CD14-positive monocyte (primary cell): ENCODE data around the gene TNNI3. TPM values are rescaled to one million over a fixed set of nuclear protein-coding genes. Genes with fewer than 3 reads are reported as not detected.

Experiments
- DNase-seq, 3 donors: peaks; one replicate each; pipeline ENCODE4 v3.0.0-alpha.2; 2011 to 2022
- H2AFZ ChIP-seq: 2 replicates; pipeline ENCODE4 v1.6.0; 2012; ENCODE audit warnings: mild to moderate bottlenecking, low read depth, low read length, inconsistent platforms; ENCODE audit not compliant: insufficient read depth, poor library complexity, severe bottlenecking
- H3K27ac ChIP-seq, 2 donors: 1 replicate in 1 of 2; 2 replicates in 1 of 2; pipeline ENCODE4 v1.5.1; 2012 to 2013; ENCODE audit warnings: low read length in 2 of 2, control low read depth in 1 of 2, inconsistent platforms in 1 of 2, low read depth in 1 of 2, mild to moderate bottlenecking in 1 of 2
- H3K27me3 ChIP-seq, 2 donors: one replicate each; pipeline versions ENCODE4 v1.6.0 to v1.6.1; 2011 to 2013; ENCODE audit warnings: low read length in 2 of 2; ENCODE audit not compliant: control insufficient read depth in 2 of 2, insufficient read depth in 2 of 2
- H3K36me3 ChIP-seq, 2 donors: replicated peaks in 1 of 2; 1 replicate in 1 of 2; 2 replicates in 1 of 2; pipeline versions ENCODE4 v1.5.1 to v1.6.1; 2012 to 2013; ENCODE audit warnings: low read length in 2 of 2, control low read depth in 1 of 2, inconsistent platforms in 1 of 2, mild to moderate bottlenecking in 1 of 2; ENCODE audit not compliant: insufficient read depth in 2 of 2, control insufficient read depth in 1 of 2
- H3K4me1 ChIP-seq, 2 donors: 1 replicate in 1 of 2; 2 replicates in 1 of 2; pipeline versions ENCODE4 v1.5.1 to v1.6.1; 2012 to 2013; ENCODE audit warnings: low read length in 2 of 2, control low read depth in 1 of 2, inconsistent platforms in 1 of 2, mild to moderate bottlenecking in 1 of 2, moderate library complexity in 1 of 2; ENCODE audit not compliant: insufficient read depth in 2 of 2, control insufficient read depth in 1 of 2
- H3K4me2 ChIP-seq: replicated peaks from 2 replicates; pipeline ENCODE3; 2012; ENCODE audit warnings: low read length, moderate library complexity, mild to moderate bottlenecking; ENCODE audit not compliant: poor library complexity, severe bottlenecking; ENCODE audit errors: extremely low read depth
- H3K4me3 ChIP-seq, 3 experiments: fragments of 200-600 bp in 1 of 3; sonication (generic) in 1 of 3; replicated peaks in 1 of 3; 1 replicate in 2 of 3; 2 replicates in 1 of 3; pipeline ENCODE4 v1.5.1; 2011 to 2013; ENCODE audit warnings: low read length in 3 of 3, mild to moderate bottlenecking in 3 of 3, control low read depth in 2 of 3, low read depth in 2 of 3, inconsistent platforms in 1 of 3, moderate library complexity in 1 of 3
- H3K79me2 ChIP-seq: 2 replicates; pipeline ENCODE4 v1.6.0; 2012; ENCODE audit warnings: mild to moderate bottlenecking, control low read depth, inconsistent platforms, low read length, moderate library complexity; ENCODE audit not compliant: insufficient read depth
- H3K9ac ChIP-seq: 2 replicates; pipeline ENCODE4 v1.6.0; 2017; ENCODE audit warnings: low read length, mild to moderate bottlenecking; ENCODE audit not compliant: insufficient read depth, poor library complexity, severe bottlenecking
- H3K9me3 ChIP-seq, 2 donors: replicated peaks in 1 of 2; 1 replicate in 1 of 2; 2 replicates in 1 of 2; pipeline versions ENCODE4 v1.5.1 to v1.6.1; 2012 to 2013; ENCODE audit warnings: low read length in 2 of 2, control low read depth in 1 of 2; ENCODE audit not compliant: control insufficient read depth in 1 of 2, insufficient read depth in 1 of 2
- H4K20me1 ChIP-seq: 2 replicates; pipeline ENCODE4 v1.6.0; 2012; ENCODE audit warnings: mild to moderate bottlenecking, low read length, control low read depth, moderate library complexity; ENCODE audit not compliant: insufficient read depth
- H3K27ac Mint-ChIP-seq, 7 donors: one replicate each; pipeline ENCODE4 v1.8.0; 2020; ENCODE audit warnings: mild to moderate bottlenecking in 7 of 7, mixed read lengths in 7 of 7, moderate library complexity in 6 of 7, inconsistent platforms in 2 of 7
- H3K27me3 Mint-ChIP-seq, 3 donors: one replicate each; pipeline ENCODE4 v1.8.0; 2021 to 2022; ENCODE audit warnings: low read depth in 3 of 3, mild to moderate bottlenecking in 3 of 3, mixed read lengths in 3 of 3, moderate library complexity in 3 of 3, inconsistent platforms in 1 of 3
- H3K36me3 Mint-ChIP-seq, 2 donors: one replicate each; pipeline ENCODE4 v1.8.0; 2020; ENCODE audit warnings: mixed read lengths in 2 of 2, inconsistent platforms in 1 of 2, mild to moderate bottlenecking in 1 of 2
- H3K4me1 Mint-ChIP-seq: one replicate; pipeline ENCODE4 v1.8.0; 2020; ENCODE audit warnings: mild to moderate bottlenecking, mixed read lengths
- H3K4me3 Mint-ChIP-seq, 2 donors: one replicate each; pipeline ENCODE4 v1.8.0; 2020; ENCODE audit warnings: mild to moderate bottlenecking in 2 of 2, mixed read lengths in 2 of 2, moderate library complexity in 1 of 2
- H3K9me3 Mint-ChIP-seq, 7 donors: one replicate each; pipeline ENCODE4 v1.8.0; 2020 to 2022; ENCODE audit warnings: mixed read lengths in 7 of 7, mild to moderate bottlenecking in 6 of 7, moderate library complexity in 6 of 7, inconsistent platforms in 2 of 7
- CTCF ChIP-seq: fragments of 200-600 bp; IDR thresholded peaks from one replicate; pipeline ENCODE4 v1.8.0; 2022; ENCODE audit warnings: antibody characterized with exemption, mild to moderate bottlenecking
- WGBS: methylation state at CpG from one replicate; pipeline ENCODE4 v1.1.5; 2013; ENCODE audit warnings: missing lambda C conversion rate; ENCODE audit not compliant: insufficient coverage; 5-methylcytosine and 5-hydroxymethylcytosine counted together
- intact Hi-C, 2 donors: fragments of 100-400 bp; cut with micrococcal nuclease; formaldehyde crosslinking; loops; one replicate each; pipeline versions ENCODE4 v1.15.0 to v1.15.1; 2023
- polyA plus RNA-seq, 3 donors: library from polyadenylated mRNA; depleted of rRNA in 1 of 3; unstranded in 2 of 3; stranded (reverse) in 1 of 3; fragments of 300-500 nt in 2 of 3; fragments of >200 nt in 1 of 3; fragmentation: Illumina TruSeq in 2 of 3; gene quantifications; 1 replicate in 2 of 3; 2 replicates in 1 of 3; pipeline ENCODE4 v1.2.3, GENCODE V29; 2012 to 2021

The TNNI3 gene
- polyA plus RNA-seq, 3 donors = 1.2 TPM; not detected in 2

- peak overlapping the region; percentile 63 for H3K4me2 ChIP-seq
- Mint-ChIP-seq H3K36me3 (no peaks in the 10 kb centered on the region), H3K27ac (peak overlapping the region in 1 of 7 donors; percentile 71), H3K4me1 (peaks cover 28% of the 10 kb centered on the region), H3K4me3 (peak overlapping the region; percentile 31 to 74), H3K9me3 (peaks cover 0 to 14% (median 9%) of the 10 kb centered on the region in 7 donors), H3K27me3 (peaks cover 63 to 82% (median 79%) of the 10 kb centered on the region in 3 donors)
- intact Hi-C loops = loop anchor here in 1 of 2 donors (10.0 kb wide), 2 partner anchors 280 to 310 kb away; no protein-coding TSS in a partner anchor
- no CpG with 5 or more reads among the region's 3 CpGs for WGBS
- no peaks in the 10 kb centered on the region for H3K79me2 ChIP-seq
- H2AFZ ChIP-seq = no peak overlapping the region
- peaks cover 25 to 30% of the 10 kb centered on the region in 2 donors for H3K4me1 ChIP-seq
- peak; percentile 29 to 49 (median 33) for DNase-seq
- no peaks in the 10 kb centered on the region for H4K20me1 ChIP-seq
- no peak overlapping the region for H3K9ac ChIP-seq
- no peaks in the 10 kb centered on the region for H3K9me3 ChIP-seq
- no peak overlapping the region for H3K27ac ChIP-seq
- TF ChIP-seq CTCF = no peak
- H3K27me3 ChIP-seq = peaks cover 10 to 54% of the 10 kb centered on the region in 2 donors
- no peaks in the 10 kb centered on the region for H3K36me3 ChIP-seq
- H3K4me3 ChIP-seq = peak overlapping the region in 1 of 3 experiments; percentile 62
Measured at GRCh38 chr19:55145232-55145631, 12.3 kb downstream of the TNNI3 start.

GRCh38 chr19:55141696-55142095 lies 15.8 kb downstream of the TNNI3 start:
- Histone ChIP-seq H3K4me3 (no peak overlapping the region), H4K20me1 (no peaks in the 10 kb centered on the region), H3K4me1 (peaks cover 22 to 26% of the 10 kb centered on the region in 2 donors), H3K36me3 (no peaks in the 10 kb centered on the region), H2AFZ (no peak overlapping the region), H3K9ac (no peak overlapping the region), H3K4me2 (no peak overlapping the region), H3K79me2 (no peaks in the 10 kb centered on the region), H3K9me3 (no peaks in the 10 kb centered on the region), H3K27me3 (peaks cover 3 to 24% of the 10 kb centered on the region in 2 donors), H3K27ac (no peak overlapping the region)
- TF ChIP-seq CTCF = no peak
- WGBS = 18% methylated on average over 19 of the region's 21 CpGs
- Mint-ChIP-seq H3K4me1 (peaks cover 23% of the 10 kb centered on the region), H3K27me3 (peaks cover 43 to 58% (median 54%) of the 10 kb centered on the region in 3 donors), H3K27ac (no peak overlapping the region), H3K36me3 (no peaks in the 10 kb centered on the region), H3K4me3 (peak overlapping the region in 1 of 2 donors; percentile 56), H3K9me3 (peaks cover 0 to 12% (median 7%) of the 10 kb centered on the region in 7 donors)
- no peak for DNase-seq
- intact Hi-C loops = loop anchor here (5.0 to 10.0 kb wide), 4 partner anchors 276 to 361 kb away; no protein-coding TSS in a partner anchor
